ENCODE results near the gene SCYGR7.

GRCh38 chr2:227710986-227711385 lies 17.1 kb upstream of the SCYGR7 start:
- TF ChIP-seq CTCF (IDR thresholded peaks at IDR 0.05) (no peak), POLR2A (IDR thresholded peaks at IDR 0.05) (no peak)
